ENCODE data around the gene VWA3A. TPM values are rescaled to one million over a fixed set of nuclear protein-coding genes. Genes with fewer than 3 reads are reported as not detected.

The VWA3A gene
- total RNA-seq, 6 experiments from 2014 or later: 0.15 TPM; not detected in 5

DNA sequence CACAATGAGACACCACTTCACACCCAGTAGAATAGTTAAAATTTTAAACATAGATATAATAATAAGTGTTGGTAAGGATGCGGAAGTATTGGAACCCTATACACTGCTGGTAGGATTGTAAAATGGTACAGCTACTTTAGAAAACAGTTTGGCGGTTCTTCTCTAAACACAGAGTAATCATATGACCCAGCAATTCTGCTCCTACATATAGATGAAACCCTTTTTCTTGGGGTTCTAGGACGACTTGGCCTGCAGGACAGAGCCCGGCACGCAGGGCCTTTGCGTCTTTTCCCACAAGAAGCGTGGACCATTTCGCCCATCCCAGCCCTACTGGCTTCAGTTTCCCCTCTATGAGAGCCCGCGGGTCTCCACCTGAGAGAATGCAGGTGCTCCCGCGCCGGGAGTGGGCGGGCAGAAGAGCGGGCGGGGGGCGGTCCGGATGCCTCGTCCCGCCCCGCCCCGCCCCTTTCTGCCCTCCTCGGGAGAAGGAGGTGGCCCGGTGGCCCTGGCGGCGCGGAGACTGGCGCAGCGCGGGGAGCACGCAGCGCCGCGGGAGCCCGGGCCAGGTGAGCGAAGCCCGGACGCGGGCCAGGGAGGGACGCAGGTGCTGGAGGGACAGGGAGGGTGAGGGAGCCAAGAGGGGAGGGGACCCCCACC, 69.8 kb downstream of the VWA3A start, which contains the start of gene SDR42E2:
Gene SDR42E2, plus strand, starts transcription at position 508 of the 657 bp plus-strand sequence. CDS start 3,077 bp downstream, outside the sequence.
- 34% methylated on average over 5 of the region's 40 CpGs for WGBS (ENCODE audit: insufficient coverage, low coverage, low lambda C conversion rate, missing lambda C conversion rate)
- H3K36me3 ChIP-seq: no peaks in the 10 kb centered on the region
- ATAC-seq: peak in 3 of 4 donors; percentile 24 to 33 (median 25)
- no peaks in the 10 kb centered on the region for H3K27me3 ChIP-seq
- TF ChIP-seq, protein P1, sequence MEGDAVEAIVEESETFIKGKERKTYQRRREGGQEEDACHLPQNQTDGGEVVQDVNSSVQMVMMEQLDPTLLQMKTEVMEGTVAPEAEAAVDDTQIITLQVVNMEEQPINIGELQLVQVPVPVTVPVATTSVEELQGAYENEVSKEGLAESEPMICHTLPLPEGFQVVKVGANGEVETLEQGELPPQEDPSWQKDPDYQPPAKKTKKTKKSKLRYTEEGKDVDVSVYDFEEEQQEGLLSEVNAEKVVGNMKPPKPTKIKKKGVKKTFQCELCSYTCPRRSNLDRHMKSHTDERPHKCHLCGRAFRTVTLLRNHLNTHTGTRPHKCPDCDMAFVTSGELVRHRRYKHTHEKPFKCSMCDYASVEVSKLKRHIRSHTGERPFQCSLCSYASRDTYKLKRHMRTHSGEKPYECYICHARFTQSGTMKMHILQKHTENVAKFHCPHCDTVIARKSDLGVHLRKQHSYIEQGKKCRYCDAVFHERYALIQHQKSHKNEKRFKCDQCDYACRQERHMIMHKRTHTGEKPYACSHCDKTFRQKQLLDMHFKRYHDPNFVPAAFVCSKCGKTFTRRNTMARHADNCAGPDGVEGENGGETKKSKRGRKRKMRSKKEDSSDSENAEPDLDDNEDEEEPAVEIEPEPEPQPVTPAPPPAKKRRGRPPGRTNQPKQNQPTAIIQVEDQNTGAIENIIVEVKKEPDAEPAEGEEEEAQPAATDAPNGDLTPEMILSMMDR (IDR thresholded peaks at IDR 0.05): no peak
- no peak for TF ChIP-seq POLR2A (IDR thresholded peaks at IDR 0.05)
- H3K27ac ChIP-seq: no peak within 1 kb of the TSS
- DNase-seq: no peak
- peaks cover 0 to 5% (median 0%) of the 10 kb centered on the region in 4 donors for H3K4me1 ChIP-seq
- no peaks in the 10 kb centered on the region for H3K9me3 ChIP-seq
- H3K4me3 ChIP-seq: no peak within 1 kb of the TSS
- intact Hi-C loops (cut with DNase I): no loop called here

DNA sequence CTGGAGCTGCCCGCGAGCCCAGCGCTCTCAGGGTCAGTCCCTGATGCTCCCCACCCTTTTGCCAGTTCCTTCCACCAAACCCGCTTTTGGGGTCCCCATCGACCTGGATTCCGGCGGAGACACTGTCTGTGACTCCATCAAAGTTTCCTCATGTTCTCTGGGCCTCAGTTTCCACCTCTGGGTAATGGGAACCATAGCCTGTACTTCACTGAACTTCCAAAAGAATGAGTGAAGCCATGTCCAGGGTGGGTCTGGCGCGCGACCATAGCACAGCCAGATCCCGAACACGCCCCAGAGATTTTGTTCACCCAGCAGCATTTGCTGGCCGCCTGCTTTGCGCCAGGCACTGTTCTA, 70.3 kb downstream of the VWA3A start:
- Histone ChIP-seq H3K4me3 (no peak overlapping the region), H3K27ac (no peak overlapping the region), H3K36me3 (no peaks in the 10 kb centered on the region), H3K27me3 (no peaks in the 10 kb centered on the region), H3K9me3 (no peaks in the 10 kb centered on the region), H3K4me1 (peaks cover 0 to 5% (median 0%) of the 10 kb centered on the region in 4 donors)
- no peak for DNase-seq
- WGBS (ENCODE audit: insufficient coverage, low coverage, low lambda C conversion rate, missing lambda C conversion rate): 32% methylated on average over 10 of the region's 14 CpGs
- intact Hi-C loops (cut with DNase I): no loop called here
- ATAC-seq: no peak
- TF ChIP-seq POLR2A (IDR thresholded peaks at IDR 0.05): no peak
- TF ChIP-seq, protein P1 (IDR thresholded peaks at IDR 0.05): no peak

DNA sequence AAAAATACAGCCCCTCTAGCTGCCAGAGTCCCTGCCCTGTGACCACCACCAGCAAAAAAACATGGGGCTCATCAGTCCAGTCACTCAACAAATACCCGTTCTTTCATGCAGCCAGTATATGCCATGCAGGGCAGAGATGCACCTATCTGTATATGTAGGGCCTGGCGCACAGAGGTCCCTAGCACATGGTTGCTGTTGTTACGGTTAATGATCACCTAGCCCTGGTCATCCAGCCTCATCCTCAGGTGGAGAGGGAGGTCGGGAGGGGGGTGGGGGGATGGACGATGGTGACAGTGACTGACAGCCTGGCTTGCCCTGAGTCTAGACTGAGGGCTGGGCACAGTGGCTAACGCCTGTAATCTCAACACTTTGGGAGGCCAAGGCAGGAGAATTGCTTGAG, 71.5 kb downstream of the VWA3A start:
- WGBS (ENCODE audit: insufficient coverage, low coverage, low lambda C conversion rate, missing lambda C conversion rate): 56% methylated on average over 2 of the region's 6 CpGs
- TF ChIP-seq, protein P1 (IDR thresholded peaks at IDR 0.05): no peak
- TF ChIP-seq POLR2A (IDR thresholded peaks at IDR 0.05): no peak
- ATAC-seq: no peak
- Histone ChIP-seq H3K27ac (no peak overlapping the region), H3K36me3 (no peaks in the 10 kb centered on the region), H3K4me1 (peaks cover 0 to 5% (median 0%) of the 10 kb centered on the region in 4 donors), H3K4me3 (no peak overlapping the region), H3K9me3 (no peaks in the 10 kb centered on the region), H3K27me3 (no peaks in the 10 kb centered on the region)
- intact Hi-C loops (cut with DNase I): no loop called here
- DNase-seq: no peak

DNA sequence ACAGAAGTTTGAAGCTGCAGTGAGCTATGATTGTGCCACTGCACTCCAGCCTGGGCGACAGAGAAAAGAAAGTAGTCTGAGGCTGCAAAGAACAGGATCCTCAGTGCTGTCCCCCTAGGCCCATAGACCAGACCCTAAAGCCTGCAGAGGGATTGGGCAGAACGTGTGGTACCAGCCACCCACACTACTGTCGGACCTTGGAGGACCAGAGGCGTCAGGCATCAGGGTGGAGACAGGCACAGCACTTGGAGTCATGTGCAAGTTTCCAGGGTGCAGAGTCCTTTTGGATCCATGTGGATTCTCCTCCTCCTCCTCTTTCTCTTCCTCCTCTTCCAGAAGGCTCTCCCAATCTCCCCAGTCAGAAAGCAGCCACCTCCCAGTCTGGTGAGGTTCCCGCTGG, 72.1 kb downstream of the VWA3A start:
- Histone ChIP-seq H3K27ac (no peak overlapping the region), H3K27me3 (no peaks in the 10 kb centered on the region), H3K4me3 (no peak overlapping the region), H3K9me3 (no peaks in the 10 kb centered on the region), H3K36me3 (no peaks in the 10 kb centered on the region), H3K4me1 (peaks cover 0 to 5% (median 0%) of the 10 kb centered on the region in 4 donors)
- ATAC-seq: no peak
- WGBS (ENCODE audit: insufficient coverage, low coverage, low lambda C conversion rate, missing lambda C conversion rate): 71% methylated on average over 2 of the region's 5 CpGs
- no peak for TF ChIP-seq POLR2A (IDR thresholded peaks at IDR 0.05)
- TF ChIP-seq, protein P1 (IDR thresholded peaks at IDR 0.05): no peak
- intact Hi-C loops (cut with DNase I): no loop called here
- DNase-seq: no peak

Data from right lobe of liver (tissue), 6 donors.